ENCODE measurements around the gene ABR.

The ABR gene

DNA sequence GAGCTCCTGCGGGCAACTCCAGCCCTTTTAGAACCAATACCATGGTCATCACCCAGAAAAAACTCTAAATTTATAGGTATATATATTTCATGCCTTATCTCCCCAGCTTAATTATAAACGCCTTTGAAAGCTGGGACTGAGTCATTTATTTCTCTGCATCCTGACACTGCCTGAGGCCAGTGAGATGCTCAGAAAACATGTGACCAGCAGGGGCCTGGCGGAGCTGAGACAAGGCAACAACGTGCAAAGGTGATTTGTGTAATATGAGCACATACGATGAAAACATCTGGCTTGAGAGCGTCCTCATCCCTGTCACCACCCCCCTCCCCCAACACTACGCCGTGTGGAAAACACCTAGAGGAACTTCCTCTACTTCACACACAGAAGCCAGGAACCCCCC lies 222.9 kb downstream of the ABR start:
- H3K4me3 ChIP-seq (ENCODE audit: low read depth, low read length), result no peak overlapping the region
- TF ChIP-seq, protein P1, sequence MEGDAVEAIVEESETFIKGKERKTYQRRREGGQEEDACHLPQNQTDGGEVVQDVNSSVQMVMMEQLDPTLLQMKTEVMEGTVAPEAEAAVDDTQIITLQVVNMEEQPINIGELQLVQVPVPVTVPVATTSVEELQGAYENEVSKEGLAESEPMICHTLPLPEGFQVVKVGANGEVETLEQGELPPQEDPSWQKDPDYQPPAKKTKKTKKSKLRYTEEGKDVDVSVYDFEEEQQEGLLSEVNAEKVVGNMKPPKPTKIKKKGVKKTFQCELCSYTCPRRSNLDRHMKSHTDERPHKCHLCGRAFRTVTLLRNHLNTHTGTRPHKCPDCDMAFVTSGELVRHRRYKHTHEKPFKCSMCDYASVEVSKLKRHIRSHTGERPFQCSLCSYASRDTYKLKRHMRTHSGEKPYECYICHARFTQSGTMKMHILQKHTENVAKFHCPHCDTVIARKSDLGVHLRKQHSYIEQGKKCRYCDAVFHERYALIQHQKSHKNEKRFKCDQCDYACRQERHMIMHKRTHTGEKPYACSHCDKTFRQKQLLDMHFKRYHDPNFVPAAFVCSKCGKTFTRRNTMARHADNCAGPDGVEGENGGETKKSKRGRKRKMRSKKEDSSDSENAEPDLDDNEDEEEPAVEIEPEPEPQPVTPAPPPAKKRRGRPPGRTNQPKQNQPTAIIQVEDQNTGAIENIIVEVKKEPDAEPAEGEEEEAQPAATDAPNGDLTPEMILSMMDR (IDR thresholded peaks at IDR 0.05; ENCODE audit: low read depth, low read length, missing control alignments), result no peak
- DNase-seq (ENCODE audit: low read depth), result no peak

DNA sequence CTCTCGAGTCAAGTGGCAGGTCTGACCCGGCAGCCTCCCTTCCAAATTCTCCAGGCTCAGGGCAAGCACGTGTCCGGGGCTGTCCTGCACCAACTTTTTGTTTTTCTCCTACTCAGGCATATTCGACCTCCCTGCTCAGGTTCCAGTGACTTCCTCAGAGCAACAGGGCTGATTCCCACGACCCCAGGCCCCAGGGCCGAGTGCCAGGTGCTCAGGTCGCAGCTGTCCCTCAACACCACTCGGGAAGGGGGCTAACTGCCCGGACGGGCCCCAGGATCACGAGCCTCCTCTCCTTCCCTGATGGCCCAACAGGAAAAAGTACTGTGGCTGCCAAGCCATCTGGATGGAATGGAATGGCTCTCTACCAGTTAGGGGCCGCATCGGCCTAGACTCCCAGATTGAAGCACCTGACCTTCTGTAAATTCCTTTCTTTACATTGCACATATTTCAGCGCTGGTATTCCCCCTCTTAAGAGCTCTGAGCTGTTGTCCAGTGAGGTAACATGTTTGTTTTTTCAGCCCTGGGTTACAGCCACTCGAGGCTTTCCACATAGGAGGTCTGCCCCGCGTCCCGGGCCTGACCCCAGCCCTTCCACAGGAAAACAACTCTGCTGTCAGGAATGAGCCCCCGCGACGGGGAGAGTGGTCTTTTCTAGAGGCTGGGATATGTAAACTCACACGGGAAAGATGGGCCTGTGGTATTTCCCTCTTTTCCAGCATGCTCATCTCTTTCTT lies 225.2 kb downstream of the ABR start:
- DNase-seq (ENCODE audit: low read depth), result no peak

DNA sequence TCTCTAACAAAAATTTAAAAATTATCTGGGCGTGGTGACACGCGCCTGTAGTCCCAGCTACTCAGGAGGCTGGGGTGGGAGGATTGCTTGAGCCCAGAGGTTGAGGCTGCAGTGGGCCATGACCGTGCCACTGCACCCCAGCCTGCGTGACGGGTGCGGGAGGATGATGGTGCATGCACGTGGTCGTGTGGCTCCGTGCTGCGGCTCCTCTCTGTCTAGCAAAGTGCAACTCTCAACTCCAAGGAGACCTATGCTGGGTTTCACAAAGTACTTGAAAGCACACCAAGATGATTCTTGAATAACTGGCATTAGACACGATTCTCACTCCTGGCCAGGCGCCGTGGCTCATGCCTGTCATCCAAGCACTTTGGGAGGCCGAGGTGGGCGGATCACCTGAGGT lies 226.0 kb downstream of the ABR start:
- H3K4me3 ChIP-seq (ENCODE audit: low read depth, low read length), result no peak overlapping the region
- no peak for DNase-seq (ENCODE audit: low read depth)
- TF ChIP-seq, protein P1 (IDR thresholded peaks at IDR 0.05; ENCODE audit: low read depth, low read length, missing control alignments), result no peak

More for the DNA sequence above, 225.2 kb downstream of the ABR start:
- TF ChIP-seq, protein P1 (IDR thresholded peaks at IDR 0.05; ENCODE audit: low read depth, low read length, missing control alignments), result no peak
- no peak overlapping the region for H3K4me3 ChIP-seq (ENCODE audit: low read depth, low read length)

All from GM12864 (cell line).